ENCODE measurements around the gene KRTAP10-1. TPM values are rescaled to one million over a fixed set of nuclear protein-coding genes. Genes with fewer than 3 reads are reported as not detected.

The KRTAP10-1 gene
- total and polyA plus RNA-seq, 2 of the 13 experiments (the other 11 are each of a cell fraction or from before 2014, with no cell fraction given) = not detected

- TF ChIP-seq ARID5B (CRISPR knock-in tag; IDR thresholded peaks at IDR 0.05) = no peak
These were observed 949 bp downstream of the KRTAP10-1 start (continued) for GRCh38 chr21:44539046-44539445.

GRCh38 chr21:44537930-44538911, 1.8 kb downstream of the KRTAP10-1 start:
- H4K20me1 ChIP-seq (ENCODE audit: insufficient read depth, low read length) = no peaks in the 10 kb centered on the region
- in situ Hi-C loops (cut with HindIII; ENCODE audit: extremely low pct_ligation_motif_present, low pct_unique_long_range_greater_than_20kb) (no loop called here), intact Hi-C loops (cut with micrococcal nuclease; ENCODE audit: unreplicated experiment) (no loop called here)
- FAIRE-seq (no peak), ATAC-seq (no peak; the same call in 2 of the 3 replicates), DNase-seq (ENCODE audit: low spot score) (no peak)
- no peaks in the 10 kb centered on the region; a peak in 2 of 5 replicates for H3K27me3 ChIP-seq (ENCODE audit: control insufficient read depth in 1 of 2, insufficient read depth in 2 of 2, low read length in 2 of 2)
- no peaks in the 10 kb centered on the region for H3K4me1 ChIP-seq (ENCODE audit: insufficient read depth, low read length)
- H3K79me2 ChIP-seq (ENCODE audit: insufficient read depth, low read length) = no peaks in the 10 kb centered on the region
- no peak overlapping the region for H3K27ac ChIP-seq (ENCODE audit: extremely low read length, insufficient read depth, low read length)
- WGBS (ENCODE audit: low lambda C conversion rate) = 63% methylated on average over 9 of the region's 33 CpGs
- H3K4me2 ChIP-seq (ENCODE audit: low read depth, low read length) = no peak overlapping the region
- no TSS peak for BruUV-seq (replicated peaks)
- TF ChIP-seq NFIB (CRISPR knock-in tag; IDR thresholded peaks at IDR 0.05; ENCODE audit: borderline replicate concordance) (no peak), FOXP1 (IDR thresholded peaks at IDR 0.05) (no peak), FOXP1 (CRISPR knock-in tag; IDR thresholded peaks at IDR 0.05) (no peak), MAFF (IDR thresholded peaks at IDR 0.05; ENCODE audit: low read depth, low read length) (no peak), ZFAT (CRISPR knock-in tag; conservative IDR thresholded peaks at IDR 0.05) (no peak), ZNF609 (CRISPR knock-in tag; IDR thresholded peaks at IDR 0.05; ENCODE audit: borderline replicate concordance) (no peak), ZNF558 (CRISPR knock-in tag; IDR thresholded peaks at IDR 0.05; ENCODE audit: borderline replicate concordance) (no peak), PHF8 (CRISPR knock-in tag; IDR thresholded peaks at IDR 0.05) (no peak), DRAP1 (CRISPR knock-in tag; IDR thresholded peaks at IDR 0.05) (no peak), EZH2 (conservative IDR thresholded peaks at IDR 0.05; ENCODE audit: low read depth, low read length) (no peak)
- no peak overlapping the region for H3K4me3 ChIP-seq (replicated peaks in 1 of 3; ENCODE audit: insufficient read depth in 1 of 3, low read depth in 2 of 3, low read length in 3 of 3)
- no peak overlapping the region for H2AFZ ChIP-seq (ENCODE audit: low read length)
- CTCF ChIA-PET (ENCODE audit: low intra/inter-chr PET ratio, low total read pairs) = no interaction called here
- peaks cover 14% of the 10 kb centered on the region; the same call in 1 of the 2 replicates for H3K9me3 ChIP-seq (ENCODE audit: low read length)
- POLR2A ChIA-PET = no interaction called here
- H3K36me3 ChIP-seq (replicated peaks in 1 of 2; ENCODE audit: control insufficient read depth in 1 of 2, insufficient read depth in 2 of 2, low read length in 2 of 2) = no peaks in the 10 kb centered on the region
- H3K9ac ChIP-seq (ENCODE audit: insufficient read depth, low read depth, low read length) = no peak overlapping the region

Measured in HepG2 (cell line).